GM21786 (cell line): ENCODE data around the gene TMF1.
A peak's percentile ranks its signal among the peaks of the same experiment; 100 is the strongest.

Source experiments
- ATAC-seq: cut with Tn5 transposase; IDR thresholded peaks from one replicate; pipeline ENCODE4 v1.9.1; 2021; ENCODE audit not compliant: unreplicated experiment

TMF1 gene

DNA sequence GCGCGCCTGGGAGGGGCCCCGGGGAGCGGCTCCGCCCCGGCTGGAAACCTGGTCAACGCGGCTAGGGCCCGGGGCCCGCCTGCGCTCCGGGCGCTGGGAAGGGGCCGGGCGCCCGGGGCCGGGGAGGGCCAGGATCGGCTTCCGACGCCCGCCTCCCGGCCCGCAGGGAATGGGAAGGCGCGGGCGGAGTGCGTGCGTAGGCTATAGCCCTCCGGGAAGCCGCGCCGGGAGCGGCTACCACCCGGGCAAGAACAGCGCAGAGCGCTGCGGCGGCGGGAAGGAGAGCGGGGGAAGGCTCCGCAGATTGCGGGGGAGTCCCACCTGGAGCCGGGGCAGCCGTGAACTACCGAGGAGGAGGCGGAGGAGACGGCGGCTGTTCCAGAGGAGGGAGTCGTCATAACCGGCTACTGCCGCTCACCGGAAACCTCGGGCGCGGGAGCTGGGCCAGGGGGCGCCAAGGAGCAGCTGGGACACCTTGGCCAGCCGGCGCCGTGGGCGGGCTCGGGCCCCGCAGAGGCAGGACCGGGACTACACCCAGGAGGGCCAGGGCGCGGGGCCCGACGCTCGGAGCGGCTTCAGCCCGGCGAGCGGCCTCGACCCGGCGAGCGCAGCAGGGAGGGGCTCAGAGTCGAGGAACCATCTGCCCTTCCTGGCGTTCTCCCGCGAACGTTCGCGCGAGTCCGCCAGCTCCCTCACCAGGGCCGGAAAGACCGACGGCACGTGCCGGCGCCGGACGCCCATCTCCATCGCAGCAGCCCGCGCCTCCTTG is 38.7 kb downstream of the TMF1 start, which contains the start of gene EOGT:
Gene EOGT (minus strand): TSS at position 432 of the 769 bp plus-strand sequence. CDS start 3,838 bp downstream, outside the sequence.
- peak; percentile 82 for ATAC-seq

DNA sequence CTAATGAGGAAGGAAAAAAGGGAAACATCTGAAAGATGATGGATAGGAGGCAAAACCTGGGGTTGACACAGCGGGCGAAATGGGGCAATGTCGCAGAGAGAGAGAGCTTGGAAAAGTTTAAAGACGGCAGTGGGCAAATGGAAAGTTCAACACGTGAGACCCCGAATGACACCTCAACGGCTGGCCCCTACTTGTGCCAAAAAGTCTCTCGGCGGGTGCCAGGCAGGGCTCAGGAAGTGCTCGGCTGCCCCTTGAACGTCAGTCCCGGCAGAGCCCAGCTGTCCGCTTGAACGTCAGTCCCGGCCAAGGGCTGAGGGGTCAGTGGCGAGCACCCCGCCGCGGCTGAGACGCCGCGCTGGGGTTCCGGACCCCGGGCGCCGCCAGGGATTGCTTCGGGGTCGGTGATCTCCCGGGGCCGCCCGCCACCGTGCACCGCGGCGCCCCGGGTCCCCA is 39.3 kb downstream of the TMF1 start:
- peak; percentile 35 for ATAC-seq

DNA sequence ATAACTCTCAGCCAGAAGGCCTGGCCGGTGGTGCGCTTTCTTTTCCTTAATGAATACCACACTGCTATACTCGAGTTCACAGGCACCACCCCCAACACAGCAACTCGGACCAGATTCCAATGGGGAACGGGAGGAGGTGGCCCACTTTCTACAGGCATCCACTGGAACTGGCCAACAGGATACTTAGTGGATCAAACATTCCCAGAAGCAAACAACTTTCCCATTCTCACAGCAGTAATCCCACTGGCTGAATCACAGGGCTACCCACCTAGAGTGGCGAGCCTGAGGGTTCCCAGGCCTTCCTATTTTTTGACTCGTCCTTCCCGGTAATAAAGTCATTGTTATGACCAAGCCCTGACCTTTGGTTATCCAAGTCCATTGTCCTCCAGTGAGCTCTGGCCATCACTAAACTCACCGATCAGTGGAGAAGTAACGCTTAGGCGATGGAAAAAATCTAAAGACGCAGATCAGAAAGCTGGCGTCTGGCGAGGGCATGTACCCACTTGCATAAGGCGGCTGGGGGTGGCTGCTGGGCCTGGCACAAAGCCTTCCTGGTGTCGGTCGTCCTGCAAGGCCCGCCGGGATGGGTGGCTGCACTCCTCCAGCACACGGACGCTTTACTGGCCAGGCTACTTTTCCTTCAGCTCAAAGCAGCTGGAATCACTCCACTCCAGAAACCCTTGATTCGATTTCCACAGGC is 39.9 kb downstream of the TMF1 start:
- no peak for ATAC-seq

DNA sequence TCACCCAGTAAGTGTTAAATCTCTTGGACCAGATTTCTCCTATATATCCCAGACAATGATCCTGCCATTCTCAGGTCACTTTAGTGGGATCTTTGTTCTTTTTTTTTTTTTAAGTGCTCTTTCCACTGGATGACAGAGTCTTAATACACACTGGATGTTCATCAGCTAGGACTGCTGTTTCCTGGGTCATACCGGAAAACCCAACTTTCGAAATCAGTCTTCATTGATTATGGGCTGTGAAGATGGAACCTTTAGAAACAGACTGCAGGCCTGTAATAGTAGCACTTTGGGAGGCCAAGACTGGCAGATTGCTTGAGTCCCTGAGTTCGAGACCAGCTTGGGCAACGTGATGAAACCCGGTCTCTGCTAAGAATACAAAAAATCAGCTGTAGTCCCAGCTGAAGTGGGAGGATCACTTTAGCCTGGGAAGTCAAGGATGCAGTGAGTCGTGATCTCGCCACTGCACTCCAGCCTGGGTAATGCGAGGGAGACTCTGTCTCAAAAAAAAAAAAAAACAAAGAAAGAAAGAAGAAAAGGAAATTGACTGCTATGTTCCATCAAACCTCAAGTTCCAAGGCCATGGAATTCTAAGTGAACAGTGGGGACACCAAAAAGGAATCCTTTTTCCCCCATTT is 40.9 kb downstream of the TMF1 start:
- no peak for ATAC-seq

DNA sequence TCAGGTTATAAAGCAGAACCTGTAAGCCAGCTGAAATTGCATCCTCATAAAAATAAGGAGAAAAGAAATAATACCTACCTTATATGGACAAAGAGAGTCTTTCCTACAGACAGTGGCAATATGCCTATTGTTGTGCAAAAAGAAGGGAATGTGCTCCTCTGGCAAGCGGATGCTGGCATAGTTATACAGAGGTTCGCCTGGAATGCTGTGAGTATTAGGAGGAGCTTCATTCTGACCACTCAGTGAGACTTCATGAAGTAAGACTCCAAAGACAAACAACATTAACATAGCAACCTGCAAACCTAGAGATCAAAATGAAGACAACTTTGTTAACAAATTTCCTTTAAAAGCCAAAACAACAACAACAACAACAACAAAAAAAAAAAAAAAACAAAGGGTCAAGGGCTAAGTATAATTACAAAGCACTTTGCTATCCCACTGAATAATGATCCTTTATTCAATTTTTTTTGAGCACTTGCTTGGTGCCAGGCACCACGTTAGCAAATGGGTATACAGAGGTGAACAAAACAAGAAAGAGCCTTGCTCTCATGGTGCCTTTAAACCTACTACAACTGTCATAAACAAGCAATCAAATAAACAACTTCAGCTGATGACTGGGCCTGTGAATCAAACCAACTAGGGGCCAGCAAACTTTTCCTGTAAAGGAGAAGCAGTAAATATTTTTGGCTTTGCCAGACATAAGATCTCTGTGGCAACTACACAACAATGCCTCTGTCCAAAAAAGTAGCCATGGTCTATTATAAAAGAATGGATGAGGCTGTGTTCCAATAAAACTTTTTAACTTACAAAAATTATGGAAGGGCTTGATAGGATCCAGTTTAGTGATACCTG is 42.3 kb downstream of the TMF1 start:
- no peak for ATAC-seq

DNA sequence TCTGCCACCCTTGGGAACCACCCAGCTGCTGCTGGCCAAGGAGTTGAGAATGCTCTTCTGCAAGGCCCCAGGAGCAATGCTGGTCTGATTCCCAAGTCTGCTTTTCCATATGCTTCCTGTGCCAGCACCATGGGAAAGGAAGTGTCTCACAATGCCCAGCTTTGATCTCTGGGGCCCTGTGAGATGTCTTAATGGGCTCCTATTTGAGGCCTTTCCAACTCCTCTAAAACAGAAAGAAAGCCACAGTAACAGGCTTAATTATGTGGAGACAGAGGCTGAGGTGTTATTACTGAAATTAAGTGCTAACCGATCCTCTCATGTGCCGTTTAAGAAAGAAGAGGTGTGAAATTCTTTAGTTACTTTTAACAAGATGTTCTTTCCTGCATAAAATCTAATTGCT is 43.2 kb downstream of the TMF1 start:
- no peak for ATAC-seq

DNA sequence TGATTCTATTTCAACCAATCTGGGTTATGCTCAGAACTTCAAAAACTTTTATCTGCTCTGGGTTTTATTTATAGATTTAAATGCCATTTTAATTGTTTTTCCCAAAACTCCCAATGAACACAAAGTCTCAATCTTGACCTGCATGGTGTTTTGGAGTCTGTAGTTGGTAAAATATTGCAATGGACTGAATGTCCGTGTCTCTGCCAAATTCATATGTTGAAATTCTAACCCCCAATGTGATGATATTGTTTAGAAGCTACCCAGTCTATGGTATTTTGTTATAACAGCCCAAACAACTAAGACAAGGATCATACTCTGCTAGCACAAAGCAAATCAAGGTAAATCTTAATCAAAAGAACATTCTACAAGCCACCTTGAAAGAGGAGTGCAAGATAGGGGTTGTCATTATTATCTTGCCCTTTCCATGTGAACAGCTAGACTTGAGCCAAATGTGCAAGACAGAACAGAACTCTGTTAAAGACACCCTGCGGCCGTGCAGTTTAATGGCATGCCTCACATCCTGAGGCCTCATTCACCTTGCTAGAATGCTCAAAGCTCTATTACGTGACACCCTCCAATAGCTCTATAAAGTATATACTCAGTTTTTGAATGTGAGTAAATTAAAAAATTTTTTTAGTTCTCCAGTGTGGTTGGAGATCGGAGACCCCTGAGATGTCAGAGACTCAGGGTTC is 46.2 kb downstream of the TMF1 start:
- no peak for ATAC-seq

DNA sequence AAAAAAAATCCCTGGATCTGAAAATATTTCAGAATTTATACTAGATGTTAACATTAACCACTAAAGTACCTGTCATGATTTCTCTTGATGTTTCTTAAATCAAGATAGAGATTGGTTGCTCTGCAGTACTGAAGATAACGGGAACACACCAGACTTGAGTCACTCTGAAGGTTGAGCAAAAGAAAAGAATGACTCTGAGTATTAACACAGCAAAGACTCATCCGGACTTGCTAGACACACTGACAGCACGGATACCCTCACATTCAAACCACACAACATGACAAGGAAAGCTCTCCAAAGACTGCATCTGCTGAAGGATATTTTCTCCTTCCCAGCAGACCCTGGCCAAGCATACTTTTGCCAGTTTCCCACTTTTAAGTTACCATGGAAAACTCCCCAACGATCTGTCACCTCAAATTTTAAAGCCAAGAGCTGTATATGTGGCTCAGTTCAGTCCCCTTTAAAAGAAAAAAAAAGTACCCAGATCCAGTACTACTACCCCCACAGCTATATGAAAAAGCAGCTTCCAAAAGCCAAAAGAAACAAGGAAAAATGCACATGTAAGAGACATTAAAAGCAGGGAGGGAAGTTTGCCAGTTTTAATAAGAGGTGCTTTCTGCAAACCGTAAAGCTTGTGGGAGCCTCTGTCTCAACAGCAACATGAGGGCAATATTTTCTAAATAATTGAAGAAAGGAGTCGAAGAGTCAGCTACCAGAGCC is 46.9 kb downstream of the TMF1 start:
- ATAC-seq: no peak

DNA sequence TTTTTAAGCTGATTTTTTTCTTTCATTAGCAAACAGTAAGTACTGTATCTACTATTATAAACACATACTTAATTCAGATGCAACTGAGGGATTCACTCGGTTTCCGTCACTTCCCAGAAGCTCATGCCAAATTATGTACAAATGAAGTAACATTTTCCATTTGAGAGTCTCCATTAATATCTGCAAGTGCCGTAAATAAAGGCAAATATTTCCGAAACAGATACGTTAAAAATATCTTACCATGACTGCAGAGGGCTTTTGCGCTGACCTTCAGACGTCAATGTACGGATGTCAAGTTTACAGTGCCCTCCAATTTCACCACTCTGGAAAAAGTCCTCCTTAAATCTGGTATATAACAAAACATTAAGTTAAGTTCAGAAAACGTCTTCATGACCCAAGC is 48.0 kb downstream of the TMF1 start:
- ATAC-seq: no peak

DNA sequence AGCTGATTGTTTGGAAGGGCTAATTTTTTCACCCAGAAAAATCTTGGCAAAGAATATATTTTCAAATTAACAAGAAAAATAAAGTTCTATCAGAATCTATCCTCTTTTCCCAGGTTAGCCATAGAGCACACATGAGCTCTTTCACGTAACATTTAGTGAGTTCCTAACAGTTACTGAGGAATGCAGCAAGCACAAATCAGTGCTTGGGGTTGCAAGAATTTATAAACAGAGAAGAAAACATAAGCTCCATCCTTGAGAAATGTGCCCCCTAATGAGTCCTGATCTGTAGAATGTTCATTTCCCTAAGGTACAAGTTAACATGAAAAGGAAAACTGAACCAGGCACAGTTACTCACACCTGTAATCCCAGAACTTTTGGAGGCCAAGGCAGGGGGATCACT is 52.5 kb downstream of the TMF1 start:
- ATAC-seq: no peak

DNA sequence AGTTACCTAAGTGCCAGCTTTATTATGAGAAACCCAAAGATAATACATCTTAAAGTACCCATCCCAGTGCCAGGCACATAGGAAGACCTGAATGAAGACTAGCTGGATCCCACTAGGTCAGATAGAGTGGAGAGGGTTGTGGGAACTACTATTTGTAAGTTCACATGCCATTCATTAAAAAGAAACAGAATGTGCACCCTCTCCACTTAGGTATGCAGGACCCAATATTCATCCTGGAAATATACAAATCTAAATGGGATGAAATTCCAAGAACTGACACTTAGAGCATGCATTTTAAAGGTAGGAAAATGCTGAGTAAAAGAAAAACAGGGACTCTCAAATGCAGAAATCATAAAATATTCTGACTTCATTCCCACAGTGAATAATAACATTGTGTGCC is 53.0 kb downstream of the TMF1 start:
- no peak for ATAC-seq

DNA sequence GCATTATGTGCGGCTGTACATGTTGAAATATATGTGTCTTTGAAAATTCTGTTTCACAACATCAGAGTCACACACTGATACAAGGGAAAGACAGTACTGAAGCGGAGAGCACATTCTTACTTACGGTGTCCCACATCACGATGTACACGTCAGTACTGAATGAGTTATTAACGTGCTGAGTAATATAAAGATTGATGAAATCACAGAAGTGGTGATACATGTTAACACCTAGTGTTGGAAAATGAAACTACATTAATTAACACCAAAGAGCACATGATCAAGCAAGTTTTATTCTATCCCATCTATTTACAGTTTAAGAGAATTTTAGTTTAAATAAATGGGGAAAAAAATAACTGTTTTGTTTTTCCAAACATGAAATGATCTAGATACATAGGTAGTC is 54.2 kb downstream of the TMF1 start:
- ATAC-seq: no peak

DNA sequence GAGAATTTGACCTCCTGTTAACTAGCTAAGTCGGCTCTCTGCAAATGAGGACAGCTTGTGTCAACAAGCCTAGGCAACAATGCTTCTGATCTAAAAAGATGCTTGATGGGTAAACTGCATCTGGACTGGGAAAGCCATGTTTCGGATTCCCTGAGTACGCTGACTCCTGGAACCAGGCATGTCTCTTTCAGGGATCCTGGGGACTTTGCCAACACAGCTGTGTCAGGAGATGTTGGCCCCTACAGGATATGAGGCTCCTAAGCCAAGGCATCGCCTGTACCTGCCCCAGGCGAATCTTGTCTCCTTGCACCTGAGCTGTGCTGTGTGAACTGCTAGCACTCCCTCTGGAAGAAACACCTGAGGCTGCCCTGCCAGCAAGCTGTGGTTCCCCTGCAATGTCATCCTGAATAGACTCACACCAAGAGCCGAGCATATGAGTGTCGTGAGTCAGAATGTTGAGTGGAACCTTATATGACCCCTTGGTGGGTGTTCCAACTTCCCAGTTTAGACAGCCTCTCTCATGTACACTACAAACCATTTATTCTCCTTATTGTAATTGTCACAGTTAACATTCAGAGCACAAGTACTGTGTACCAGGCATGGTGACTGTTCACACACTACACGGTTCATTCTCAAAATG is 55.7 kb downstream of the TMF1 start:
- no peak for ATAC-seq

DNA sequence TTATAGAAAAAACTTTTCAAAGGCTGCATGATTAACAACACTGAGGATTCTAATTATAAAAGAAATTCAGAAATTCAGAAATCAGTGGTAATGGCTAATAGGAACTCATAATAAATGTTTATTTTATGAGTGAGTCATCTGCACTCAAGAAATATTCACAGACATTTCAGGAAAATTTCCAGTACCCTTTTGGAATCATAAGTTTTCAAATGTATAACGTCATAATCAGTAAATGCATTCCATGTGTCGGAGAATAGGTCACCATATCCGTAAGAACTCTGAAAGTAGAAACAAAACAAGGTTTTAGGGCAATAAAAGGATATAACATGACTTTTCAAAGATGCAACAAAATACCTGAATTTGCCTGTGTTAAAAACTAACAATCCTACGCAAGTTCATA is 63.4 kb downstream of the TMF1 start:
- no peak for ATAC-seq

DNA sequence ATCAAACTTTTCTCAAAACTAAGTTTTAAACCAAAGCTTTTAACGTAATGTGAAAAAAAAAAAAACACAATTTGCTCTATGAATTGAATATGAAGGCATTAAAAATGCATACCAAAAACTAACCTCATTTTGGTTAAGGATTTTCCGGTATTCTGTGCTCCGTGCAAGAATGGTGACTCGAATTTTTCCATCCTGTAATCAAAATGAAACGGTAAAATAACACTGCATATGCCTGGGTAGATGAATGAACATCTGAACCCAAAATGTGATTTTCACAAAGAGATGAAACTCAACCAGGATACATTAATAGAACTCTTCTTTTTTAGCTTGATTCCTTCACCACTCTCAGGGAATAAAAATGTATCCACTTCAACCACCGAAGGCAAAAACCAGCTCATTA is 64.8 kb downstream of the TMF1 start:
- no peak for ATAC-seq

DNA sequence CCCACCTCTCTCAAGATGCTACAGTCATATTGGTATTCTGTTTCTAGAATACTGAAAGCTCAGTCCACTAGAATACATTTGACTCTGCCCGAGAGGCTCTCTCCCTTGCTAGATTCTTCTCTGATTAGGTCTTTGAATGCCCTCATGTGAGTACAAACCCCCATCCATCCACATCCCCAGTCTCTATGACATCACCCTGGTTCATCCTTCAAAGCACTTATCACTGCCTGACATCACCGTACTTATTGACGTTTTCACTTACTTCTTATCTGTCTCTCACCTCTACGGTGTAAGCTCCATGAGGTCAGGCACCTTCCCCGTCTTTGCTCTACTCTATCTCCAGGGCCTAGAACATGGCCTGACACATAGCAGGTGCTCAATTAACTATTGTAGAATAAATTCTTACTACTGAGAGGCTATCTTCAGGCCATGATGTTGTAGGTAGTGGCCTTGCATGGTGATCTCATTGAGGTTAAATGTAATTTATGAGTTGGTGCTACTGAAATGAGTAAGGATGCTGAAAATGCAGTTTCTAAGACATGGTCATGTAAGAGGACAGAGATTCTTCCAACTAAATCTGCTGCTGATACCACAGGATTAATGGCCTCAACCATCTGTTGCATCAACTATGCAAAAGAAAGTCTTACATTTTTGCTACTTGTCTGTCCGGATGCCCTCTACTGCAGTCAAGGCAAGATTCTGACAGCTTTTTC is 65.5 kb downstream of the TMF1 start:
- ATAC-seq: no peak

DNA sequence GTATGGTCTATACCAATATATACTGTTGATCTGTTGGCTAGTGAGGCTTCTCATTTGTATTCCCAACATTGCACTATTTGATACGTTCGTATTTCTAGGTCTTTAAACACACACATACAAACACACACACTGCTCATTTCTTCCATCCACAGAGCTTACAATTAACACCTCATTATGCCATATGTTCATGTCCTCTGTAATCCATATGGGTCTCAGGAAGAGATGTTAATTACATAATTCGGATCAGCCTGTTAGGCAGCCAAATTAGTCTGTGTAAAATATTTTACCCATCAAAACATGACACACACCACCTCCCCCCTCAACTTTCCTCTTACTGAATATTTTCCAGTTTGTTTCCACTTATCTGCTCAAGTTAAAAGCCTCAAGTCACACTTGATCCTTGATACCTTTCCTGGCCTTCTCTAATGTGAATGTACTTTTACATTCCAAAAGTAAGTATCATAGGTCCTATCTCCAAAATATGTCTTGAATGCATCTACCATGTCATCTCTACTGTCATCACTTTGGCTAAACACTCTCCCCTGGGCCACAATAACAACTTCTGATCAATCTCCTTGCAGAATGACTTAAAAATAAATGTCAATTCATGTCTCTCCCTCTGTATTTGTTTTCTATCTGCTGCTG is 66.9 kb downstream of the TMF1 start:
- ATAC-seq: no peak

DNA sequence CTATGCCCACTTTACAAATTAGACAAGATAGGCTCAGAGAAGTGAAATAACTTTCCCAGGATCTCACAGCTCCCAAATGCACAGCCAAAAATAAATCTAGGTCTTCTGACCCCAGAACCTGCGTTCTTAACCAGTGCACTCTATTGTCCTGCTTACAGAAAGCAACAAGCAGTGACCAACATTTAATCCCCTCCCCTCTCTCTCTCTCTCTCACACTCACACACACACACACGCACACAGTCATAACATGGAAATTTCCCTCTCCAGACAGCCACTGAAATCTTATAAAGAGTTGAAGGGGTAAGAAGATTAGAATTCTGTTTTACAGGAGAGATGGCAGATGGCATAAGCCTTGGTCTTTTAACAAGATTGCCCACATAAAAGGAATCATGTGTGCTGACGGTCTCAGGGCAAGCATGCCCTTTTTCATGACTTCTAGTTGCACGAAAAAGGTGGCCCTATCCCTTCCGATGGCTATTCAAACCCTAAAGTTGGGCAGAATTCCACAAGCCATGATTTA is 68.1 kb downstream of the TMF1 start:
- no peak for ATAC-seq
